ENCODE data around the gene APOBEC3C. TPM values are rescaled to one million over a fixed set of nuclear protein-coding genes. Genes with fewer than 3 reads are reported as not detected.
A peak's percentile ranks its signal among the peaks of the same experiment; 100 is the strongest.
"Not testable (repeated sequence)": the region's sequence is repeated elsewhere in the genome, so short reads cannot be mapped to it uniquely, and the experiment has no call there.

APOBEC3C gene
- total RNA-seq, 1 experiment from 2014 or later: 5.5 TPM

DNA sequence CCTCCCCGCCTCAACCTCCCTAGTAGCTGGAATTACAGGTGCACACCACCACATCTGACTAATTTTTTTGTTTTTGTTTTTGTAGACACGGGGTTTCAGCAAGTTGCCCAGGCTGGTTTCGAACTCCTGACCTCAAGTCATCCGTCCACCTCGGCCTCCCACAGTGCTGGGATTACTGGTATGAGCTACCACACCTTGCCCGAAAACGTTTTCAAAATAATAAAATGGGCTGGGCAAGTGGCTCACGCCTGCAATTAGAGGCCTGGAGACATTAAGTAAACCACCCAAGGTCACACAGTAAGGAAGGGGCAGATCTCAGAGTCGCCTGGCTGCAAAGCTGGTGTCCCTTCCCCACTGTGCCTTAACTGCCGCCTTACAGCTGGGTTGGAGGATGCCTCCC, 33.5 kb upstream of the APOBEC3C start:
- in situ Hi-C loops (cut with HindIII; ENCODE audit: low pct_unique_long_range_greater_than_20kb, low sequenced_read_pairs); DNase-seq (ENCODE audit: low read depth, low spot score): not testable (repeated sequence)

DNA sequence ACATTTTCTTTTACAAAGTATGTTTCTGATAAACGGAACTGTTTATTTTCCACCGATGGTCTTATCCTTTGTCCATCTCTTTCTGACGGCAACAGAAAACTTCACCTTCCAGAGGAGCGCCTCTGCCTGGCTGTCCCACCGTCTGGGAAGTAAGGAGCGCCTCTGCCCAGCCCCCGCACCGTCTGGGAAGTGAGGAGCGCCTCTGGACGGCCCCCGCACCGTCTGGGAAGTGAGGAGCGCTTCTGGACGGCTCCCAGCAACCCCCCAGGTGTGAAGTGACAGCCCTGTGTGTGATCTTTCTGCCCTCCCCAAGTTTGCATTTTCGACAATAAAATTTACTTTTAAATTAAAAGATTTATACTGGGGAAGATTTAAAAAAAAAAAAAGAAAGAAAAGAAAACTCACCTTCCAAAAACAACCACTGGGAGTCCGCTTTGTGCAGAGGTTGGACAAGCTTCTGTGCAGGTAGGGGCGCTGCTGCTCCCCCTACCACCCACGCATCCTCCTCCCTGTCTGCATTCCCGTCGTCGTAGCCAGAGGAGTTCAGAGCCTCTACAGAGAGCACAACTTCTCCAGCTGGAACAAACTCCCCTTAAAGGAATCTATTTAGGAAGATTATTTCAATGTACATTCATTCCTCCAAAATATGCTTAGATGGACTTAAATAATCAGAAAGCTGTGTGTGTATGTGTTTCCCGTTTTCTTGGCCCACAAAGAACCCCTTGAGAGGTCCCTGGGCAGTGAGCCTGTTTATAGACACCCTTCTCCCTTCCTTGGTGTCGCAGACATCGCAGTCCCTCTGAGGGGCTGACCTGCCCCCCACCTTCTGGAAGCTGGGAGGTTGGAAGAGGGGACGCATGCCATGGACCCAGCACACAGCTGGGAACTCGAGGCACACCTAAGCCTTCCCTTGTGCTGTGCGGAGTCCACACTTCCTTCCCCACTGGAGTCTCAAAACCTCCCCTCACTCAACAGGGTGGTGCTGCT, 32.8 kb upstream of the APOBEC3C start:
- in situ Hi-C loops (cut with HindIII; ENCODE audit: low pct_unique_long_range_greater_than_20kb, low sequenced_read_pairs): no loop called here

GRCh38 chr22:38981992-38982927, 31.8 kb upstream of the APOBEC3C start, which contains the start of gene APOBEC3B:
Gene APOBEC3B, plus strand, starts transcription at chr22:38982347. Its CDS starts 107 bp downstream, at chr22:38982454.
- in situ Hi-C loops (cut with HindIII; ENCODE audit: low pct_unique_long_range_greater_than_20kb, low sequenced_read_pairs): no loop called here
- DNase-seq (ENCODE audit: low read depth, low spot score): peak; percentile 92

More for the DNA sequence above, 32.8 kb upstream of the APOBEC3C start:
- DNase-seq (ENCODE audit: low read depth, low spot score): peak; percentile 17

GRCh38 chr22:38984224-38984623, 29.8 kb upstream of the APOBEC3C start:
- in situ Hi-C loops (cut with HindIII; ENCODE audit: low pct_unique_long_range_greater_than_20kb, low sequenced_read_pairs): no loop called here
- no peak for DNase-seq (ENCODE audit: low read depth, low spot score)

DNA sequence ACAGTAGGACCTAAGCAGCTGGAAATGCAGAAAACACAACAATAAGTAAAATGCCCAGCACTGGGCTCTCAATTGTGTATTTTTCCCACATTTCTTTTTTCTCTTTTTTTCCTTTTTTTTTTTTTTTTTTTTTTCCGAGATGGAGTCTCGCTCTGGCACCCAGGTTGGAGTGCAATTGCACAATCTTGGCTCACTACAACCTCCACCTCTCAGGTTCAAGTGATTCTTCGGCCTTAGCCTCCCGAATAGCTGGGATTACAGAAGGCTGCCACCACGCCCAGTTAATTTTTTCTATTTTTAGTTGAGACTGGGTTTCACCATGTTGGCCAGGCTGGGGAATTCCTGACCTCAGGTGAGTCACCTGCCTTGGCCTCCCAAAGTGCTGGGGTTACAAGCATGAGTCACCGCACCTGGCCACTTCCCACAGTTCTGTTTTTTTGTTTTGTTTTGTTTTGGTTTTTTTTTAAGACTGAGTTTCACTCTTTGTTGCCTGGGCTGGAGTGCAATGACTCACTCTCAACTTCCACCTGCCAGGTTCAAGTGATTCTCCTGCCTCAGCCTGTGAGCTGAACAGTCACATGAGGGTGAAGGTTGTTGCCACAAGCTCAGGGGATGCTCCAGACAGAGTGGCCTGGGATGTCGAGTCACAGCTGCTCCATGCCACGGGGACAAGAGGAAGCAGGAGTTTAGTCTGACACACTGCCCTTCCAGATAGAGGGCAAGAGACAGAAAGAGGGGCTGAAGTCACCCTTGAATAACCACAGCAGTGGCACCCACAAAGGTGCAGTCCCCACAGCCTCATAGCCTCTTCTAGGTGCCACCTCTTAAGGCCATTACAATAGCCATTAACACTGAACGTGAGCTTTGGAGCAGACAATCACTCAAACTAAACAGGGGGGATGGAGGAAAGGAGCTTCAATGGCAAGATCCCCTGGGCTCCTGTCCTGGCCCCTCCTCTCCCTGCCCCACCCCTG, 29.0 kb upstream of the APOBEC3C start:
- DNase-seq (ENCODE audit: low read depth, low spot score); in situ Hi-C loops (cut with HindIII; ENCODE audit: low pct_unique_long_range_greater_than_20kb, low sequenced_read_pairs): not testable (repeated sequence)

GRCh38 chr22:38986629-38987028, 27.4 kb upstream of the APOBEC3C start:
- in situ Hi-C loops (cut with HindIII; ENCODE audit: low pct_unique_long_range_greater_than_20kb, low sequenced_read_pairs): no loop called here
- DNase-seq (ENCODE audit: low read depth, low spot score): no peak

DNA sequence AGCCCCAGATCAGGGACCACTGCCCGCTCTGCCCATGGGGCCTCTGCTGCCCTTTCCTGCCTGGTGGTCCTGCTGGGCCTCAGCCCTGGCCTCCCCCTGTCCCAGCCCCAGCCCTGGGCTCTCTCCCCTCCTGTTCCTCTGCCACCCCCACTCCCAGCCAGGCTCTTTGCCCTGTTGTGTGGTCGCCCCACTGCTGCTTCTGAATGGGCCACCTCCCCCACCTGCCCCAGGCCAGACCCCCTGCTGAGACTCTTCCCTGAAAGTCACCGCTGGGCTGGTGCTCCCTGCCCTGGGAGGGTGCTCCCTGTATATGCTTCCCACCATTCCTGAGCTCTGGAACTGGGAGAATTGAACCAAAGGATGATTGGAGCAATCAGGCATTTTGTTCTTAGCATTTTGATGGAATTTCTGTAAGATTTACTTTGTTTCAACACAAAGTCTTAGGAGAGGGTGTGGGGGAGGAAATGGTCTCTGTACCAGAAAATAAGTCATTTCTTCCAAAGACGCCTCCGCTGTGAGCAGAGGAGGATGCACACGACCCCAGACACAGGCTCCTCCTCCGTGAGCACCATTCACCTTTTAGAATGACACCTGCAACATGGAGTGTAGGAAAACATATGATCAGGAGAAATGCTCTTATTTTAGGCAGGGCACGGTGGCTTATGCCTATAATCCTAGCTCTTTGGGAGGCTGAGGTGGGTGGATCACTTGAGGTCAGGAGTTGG, 26.7 kb upstream of the APOBEC3C start:
- DNase-seq (ENCODE audit: low read depth, low spot score): no peak
- in situ Hi-C loops (cut with HindIII; ENCODE audit: low pct_unique_long_range_greater_than_20kb, low sequenced_read_pairs): no loop called here

DNA sequence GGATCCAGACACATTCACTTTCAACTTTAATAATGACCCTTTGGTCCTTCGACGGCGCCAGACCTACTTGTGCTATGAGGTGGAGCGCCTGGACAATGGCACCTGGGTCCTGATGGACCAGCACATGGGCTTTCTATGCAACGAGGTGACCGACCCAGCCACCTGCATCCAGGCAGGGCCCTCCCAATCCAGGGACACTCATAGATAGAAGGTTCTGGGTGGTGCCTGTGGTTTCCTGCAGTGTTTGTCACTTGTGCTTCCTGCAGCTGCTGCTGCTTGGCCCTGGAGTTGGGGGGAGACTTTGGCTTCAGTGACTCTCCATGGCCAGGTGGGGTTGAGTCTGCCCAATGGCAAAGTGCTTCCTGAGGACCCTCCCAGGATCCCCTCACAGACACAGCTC, 24.6 kb upstream of the APOBEC3C start:
- no peak for DNase-seq (ENCODE audit: low read depth, low spot score)
- in situ Hi-C loops (cut with HindIII; ENCODE audit: low pct_unique_long_range_greater_than_20kb, low sequenced_read_pairs): no loop called here

- DNase-seq (ENCODE audit: low read depth, low spot score); in situ Hi-C loops (cut with HindIII; ENCODE audit: low pct_unique_long_range_greater_than_20kb, low sequenced_read_pairs): not testable (repeated sequence)
These were observed 21.1 kb upstream of the APOBEC3C start for GRCh38 chr22:38992871-38993371.

- in situ Hi-C loops (cut with HindIII; ENCODE audit: low pct_unique_long_range_greater_than_20kb, low sequenced_read_pairs): no loop called here
- no peak for DNase-seq (ENCODE audit: low read depth, low spot score)
These were observed 18.0 kb upstream of the APOBEC3C start for GRCh38 chr22:38996105-38996504.

DNA sequence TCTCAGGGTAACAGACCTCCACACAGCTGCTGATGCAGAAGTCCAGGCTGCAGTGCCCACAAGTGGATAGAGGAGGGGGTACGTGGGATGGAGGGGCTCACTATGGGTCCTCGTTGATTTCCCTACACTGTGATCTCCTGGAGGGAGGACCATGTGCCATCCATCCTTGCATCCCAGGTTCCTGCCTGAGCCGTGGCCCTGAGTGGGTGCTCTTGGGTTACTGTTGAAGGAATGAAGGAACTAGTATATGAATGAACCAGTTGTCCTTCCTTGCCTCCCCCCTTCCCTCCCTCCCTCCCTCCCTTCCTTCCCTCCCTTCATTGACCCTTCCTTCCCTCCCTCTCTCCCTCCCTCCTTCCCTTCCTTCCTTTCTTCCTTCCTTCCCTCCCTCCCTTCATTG, 16.5 kb upstream of the APOBEC3C start:
- in situ Hi-C loops (cut with HindIII; ENCODE audit: low pct_unique_long_range_greater_than_20kb, low sequenced_read_pairs): no loop called here
- DNase-seq (ENCODE audit: low read depth, low spot score): no peak

DNA sequence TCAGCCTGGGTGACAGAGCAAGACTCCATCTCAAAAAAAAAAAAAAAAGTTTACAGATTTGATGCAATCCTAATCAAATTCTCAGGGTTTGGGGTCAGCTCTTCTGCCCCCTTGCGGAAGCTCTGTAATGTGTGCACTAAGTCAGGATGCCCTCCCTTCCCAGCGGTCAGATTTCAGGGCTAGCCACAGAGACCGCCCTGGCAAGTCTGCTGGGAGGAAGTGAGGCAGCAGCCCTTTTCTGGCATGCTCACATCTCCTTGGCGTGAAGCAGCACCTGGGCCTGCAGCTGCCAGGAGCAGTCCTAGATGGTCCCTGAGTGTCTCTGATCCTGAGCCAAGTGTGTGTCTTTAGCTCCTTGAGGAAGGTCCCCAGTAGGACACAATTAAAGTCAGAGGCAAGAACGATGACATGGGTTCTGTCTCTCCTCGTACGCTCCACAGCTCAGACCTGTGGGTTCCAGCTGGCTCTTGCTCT, 10.9 kb upstream of the APOBEC3C start:
- DNase-seq (ENCODE audit: low read depth, low spot score): peak; percentile 95
- in situ Hi-C loops (cut with HindIII; ENCODE audit: low pct_unique_long_range_greater_than_20kb, low sequenced_read_pairs): no loop called here

DNA sequence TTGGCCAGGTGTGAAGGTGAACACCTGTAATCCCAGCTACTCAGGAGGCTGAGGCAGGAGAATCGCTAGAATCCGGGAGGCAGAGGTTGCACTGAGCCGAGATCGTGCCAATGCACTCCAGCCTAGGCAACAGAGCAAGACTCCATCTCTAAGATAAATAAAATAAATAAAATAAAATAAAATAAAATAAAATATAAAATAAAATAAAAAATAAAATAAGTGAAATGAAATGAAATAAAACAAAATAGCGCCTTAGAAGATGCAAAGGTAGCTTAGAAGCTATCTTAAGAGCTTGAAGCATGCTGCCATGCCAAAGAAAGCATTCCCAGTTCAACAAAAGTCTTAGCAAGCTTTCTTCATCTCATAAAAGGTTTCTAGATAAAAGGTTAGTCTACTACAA, 6.9 kb upstream of the APOBEC3C start:
- no peak for DNase-seq (ENCODE audit: low read depth, low spot score)
- in situ Hi-C loops (cut with HindIII; ENCODE audit: low pct_unique_long_range_greater_than_20kb, low sequenced_read_pairs): no loop called here

DNA sequence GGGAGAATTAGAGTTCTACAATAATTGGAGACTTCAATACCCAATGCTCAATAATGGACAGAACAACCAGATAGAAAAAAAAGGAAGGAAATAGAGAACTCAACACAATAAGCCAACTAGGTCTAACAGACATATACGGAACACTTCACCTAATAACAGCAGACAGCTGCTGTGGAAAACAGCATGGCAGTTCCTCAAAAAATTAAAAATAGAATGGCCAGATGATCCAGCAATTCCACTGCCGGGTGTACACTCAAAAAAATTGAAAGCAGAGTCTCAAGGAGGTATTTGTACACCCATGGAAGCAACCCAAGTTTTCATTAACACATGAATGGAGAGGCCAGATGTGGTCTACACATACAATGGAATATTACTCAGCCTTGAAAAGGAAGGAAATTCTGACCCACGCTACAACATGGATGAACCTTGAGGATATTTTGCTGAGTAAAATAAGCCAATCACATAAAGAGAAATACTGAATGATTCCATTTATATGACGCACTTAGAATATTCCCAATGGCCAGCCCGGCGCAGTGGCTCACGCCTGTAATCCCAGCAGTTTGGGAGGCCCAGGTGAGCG, 5.7 kb upstream of the APOBEC3C start:
- DNase-seq (ENCODE audit: low read depth, low spot score); in situ Hi-C loops (cut with HindIII; ENCODE audit: low pct_unique_long_range_greater_than_20kb, low sequenced_read_pairs): not testable (repeated sequence)

GRCh38 chr22:39010946-39011345, 3.1 kb upstream of the APOBEC3C start:
- in situ Hi-C loops (cut with HindIII; ENCODE audit: low pct_unique_long_range_greater_than_20kb, low sequenced_read_pairs): no loop called here
- DNase-seq (ENCODE audit: low read depth, low spot score): no peak

Data from SK-MEL-5 (cell line).